Epidermal melanocyte (primary cell): ENCODE results near the gene NANOS2.
A peak's percentile ranks its signal among the peaks of the same experiment; 100 is the strongest.
"Not testable (repeated sequence)": the region's sequence is repeated elsewhere in the genome, so short reads cannot be mapped to it uniquely, and the experiment has no call there.

ENCODE experiments used
- DNase-seq: peaks from one replicate; pipeline ENCODE4 v3.0.0; 2011; ENCODE audit warnings: low spot score; ENCODE audit not compliant: insufficient read length

Gene NANOS2

DNA sequence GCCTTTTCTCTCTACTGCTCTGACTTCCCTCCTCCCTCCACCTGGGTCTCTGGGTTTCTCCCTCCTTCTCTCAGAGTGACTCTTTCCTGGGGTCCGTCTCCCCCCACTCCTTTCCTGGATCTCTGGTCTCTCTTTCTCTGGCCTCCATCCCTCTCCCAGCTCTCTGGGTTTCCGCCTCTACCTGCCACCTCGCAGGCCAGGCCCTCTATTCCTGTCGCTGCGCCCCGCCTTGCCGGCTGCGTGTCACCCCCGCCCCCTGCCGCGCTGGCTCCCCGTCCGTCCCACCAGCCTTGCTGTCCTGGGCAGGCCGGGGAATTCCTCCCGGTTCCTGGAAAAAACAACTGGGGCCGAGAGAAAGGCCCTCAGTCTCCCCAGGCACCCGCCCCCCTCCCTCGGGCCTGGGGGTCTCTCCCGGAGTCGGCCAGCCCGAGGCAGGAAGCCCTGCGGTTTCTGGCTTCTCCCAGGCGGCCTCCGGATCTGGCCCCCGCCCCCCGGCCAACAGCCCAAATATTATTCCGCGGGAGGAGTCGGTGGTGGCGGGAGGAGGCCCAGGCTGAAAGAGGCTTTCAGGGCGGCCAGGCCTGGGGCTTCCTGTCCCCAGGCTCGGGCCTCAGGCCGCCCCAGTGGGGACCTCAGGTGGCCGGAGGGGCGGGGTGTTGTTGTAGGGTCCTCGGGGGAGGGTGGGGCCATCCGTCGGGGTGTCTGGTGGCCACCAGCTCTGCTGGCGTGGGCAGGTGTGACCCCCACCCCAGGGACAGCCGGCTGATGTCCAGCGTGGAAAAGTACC, 38.0 kb downstream of the NANOS2 start:
- peak; percentile 21 for DNase-seq

- no peak for DNase-seq
Observed at GRCh38 chr19:45876161-45876410, 38.5 kb downstream of the NANOS2 start.

- no peak for DNase-seq
Observed at GRCh38 chr19:45874620-45874966, 40.0 kb downstream of the NANOS2 start.

- no peak for DNase-seq
Observed at GRCh38 chr19:45873219-45873772, 41.3 kb downstream of the NANOS2 start.

GRCh38 chr19:45872095-45872919, 42.3 kb downstream of the NANOS2 start:
- DNase-seq, result no peak

DNA sequence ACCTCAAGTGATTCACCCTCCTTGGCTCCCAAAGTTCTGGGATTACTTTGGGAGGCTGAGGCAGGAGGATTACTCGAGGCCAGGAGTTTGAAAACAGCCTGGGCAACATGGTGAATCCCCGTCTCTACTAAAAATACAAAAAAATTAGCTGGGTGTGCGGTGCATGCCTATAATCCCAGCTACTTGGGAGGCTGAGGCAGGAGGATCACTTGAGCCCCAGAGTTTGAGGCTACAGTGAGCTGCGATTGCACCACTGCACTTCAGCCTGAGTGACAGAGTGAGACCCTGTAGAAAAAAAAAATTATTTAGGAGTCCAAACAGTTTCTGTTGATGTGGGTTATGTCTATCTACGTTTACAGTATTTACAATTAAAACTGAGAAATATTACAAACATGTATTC, 43.8 kb downstream of the NANOS2 start:
- no peak for DNase-seq

DNA sequence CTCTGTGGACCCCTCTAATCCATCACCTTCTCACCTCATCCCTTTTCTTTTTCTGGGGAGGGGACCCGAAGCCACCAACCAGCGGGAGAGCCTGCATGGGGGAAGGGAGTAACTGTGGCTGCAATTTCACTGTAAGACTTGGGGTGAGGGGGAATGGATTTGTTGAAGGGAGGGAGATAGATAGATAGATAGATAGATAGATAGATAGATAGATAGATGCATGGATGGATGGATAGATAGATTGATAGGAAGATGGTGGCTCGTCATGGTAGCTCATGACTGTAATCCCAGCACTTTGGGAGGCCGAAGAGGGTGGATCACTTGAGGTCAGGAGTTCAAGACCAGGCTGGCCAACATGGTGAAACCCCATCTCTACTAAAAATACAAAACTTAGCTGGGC, 47.3 kb downstream of the NANOS2 start:
- DNase-seq, result not testable (repeated sequence)

GRCh38 chr19:45866400-45867176, 48.0 kb downstream of the NANOS2 start:
- no peak for DNase-seq

DNA sequence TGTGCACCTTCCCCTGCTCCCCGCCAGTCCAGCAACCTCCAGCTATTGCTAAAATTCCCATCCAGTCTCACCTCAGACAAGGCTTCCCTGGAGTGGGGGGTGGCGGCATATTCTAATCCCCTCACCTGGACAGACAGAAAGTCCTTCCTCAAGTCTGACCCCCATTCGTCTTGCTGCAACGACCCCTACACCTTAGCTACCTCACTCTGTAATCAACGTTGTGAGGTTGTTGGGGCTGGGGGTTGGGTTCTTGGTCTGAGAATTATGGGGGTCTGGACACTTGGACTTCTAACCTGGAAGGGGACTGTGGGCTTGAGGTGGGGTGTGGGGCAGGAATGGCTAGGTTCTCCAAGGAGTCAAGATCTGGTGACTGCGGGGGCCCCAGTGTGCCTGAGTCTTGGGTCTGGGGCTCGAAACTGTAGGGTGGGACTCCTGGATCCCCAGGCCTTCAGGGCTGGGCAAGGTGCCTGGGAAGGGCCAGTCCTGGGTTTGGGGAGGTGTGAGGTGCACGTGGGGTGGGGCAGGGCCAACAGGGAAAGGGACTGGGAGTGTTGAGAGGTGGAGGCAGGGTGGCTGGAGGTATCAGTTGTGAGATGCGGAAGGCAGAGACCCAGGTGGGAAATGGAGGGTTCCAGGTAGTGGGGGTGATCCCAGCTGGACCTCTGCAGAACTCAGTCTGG, 49.2 kb downstream of the NANOS2 start:
- no peak for DNase-seq

- DNase-seq, result no peak
Observed at GRCh38 chr19:45864629-45865082, 49.9 kb downstream of the NANOS2 start.

GRCh38 chr19:45863840-45864628, 50.5 kb downstream of the NANOS2 start, which contains the start of gene FOXA3:
FOXA3 (plus strand) TSS chr19:45864326; CDS start chr19:45864457, 131 bp downstream.
- no peak for DNase-seq

- DNase-seq, result no peak
Observed at GRCh38 chr19:45863335-45863839, 51.2 kb downstream of the NANOS2 start.
